Stimulated activated CD8-positive, alpha-beta memory T cell treated with anti-CD3 and anti-CD28 coated beads, Interleukin-12 subunit alpha, Interleukin-12 subunit beta, amount 100 ng/mL, for 24 hours (primary cell): ENCODE measurements around the gene DIAPH3.

Experiments
- DNase-seq: peaks from one replicate; pipeline ENCODE4 v3.0.0-alpha.2; 2020; ENCODE audit errors: extremely low read depth

DIAPH3 gene

GRCh38 chr13:59960683-59961082, 203.0 kb downstream of the DIAPH3 start:
- no peak for DNase-seq

- DNase-seq: no peak
Observed at GRCh38 chr13:59957438-59957837, 206.3 kb downstream of the DIAPH3 start.

GRCh38 chr13:59954601-59955000, 209.1 kb downstream of the DIAPH3 start:
- no peak for DNase-seq

- no peak for DNase-seq
Observed at GRCh38 chr13:59951011-59951410, 212.7 kb downstream of the DIAPH3 start.

GRCh38 chr13:59950266-59950665, 213.5 kb downstream of the DIAPH3 start:
- DNase-seq: no peak

GRCh38 chr13:59948686-59949085, 215.0 kb downstream of the DIAPH3 start:
- DNase-seq: no peak

GRCh38 chr13:59946944-59947343, 216.8 kb downstream of the DIAPH3 start:
- DNase-seq: no peak

- no peak for DNase-seq
Observed at GRCh38 chr13:59931621-59932020, 232.1 kb downstream of the DIAPH3 start.

- no peak for DNase-seq
Observed at GRCh38 chr13:59924256-59924655, 239.5 kb downstream of the DIAPH3 start.

- no peak for DNase-seq
Observed at GRCh38 chr13:59915252-59915651, 248.5 kb downstream of the DIAPH3 start.

- DNase-seq: no peak
Observed at GRCh38 chr13:59914556-59914955, 249.2 kb downstream of the DIAPH3 start.

GRCh38 chr13:59906413-59907049, 257.2 kb downstream of the DIAPH3 start:
- no peak for DNase-seq

GRCh38 chr13:59901191-59901590, 262.5 kb downstream of the DIAPH3 start:
- no peak for DNase-seq

GRCh38 chr13:59898066-59898465, 265.7 kb downstream of the DIAPH3 start:
- no peak for DNase-seq

GRCh38 chr13:59893266-59893665, 270.5 kb downstream of the DIAPH3 start:
- DNase-seq: no peak

- no peak for DNase-seq
Observed at GRCh38 chr13:59891053-59891452, 272.7 kb downstream of the DIAPH3 start.

- DNase-seq: no peak
Observed at GRCh38 chr13:59890054-59890453, 273.7 kb downstream of the DIAPH3 start.

- no peak for DNase-seq
Observed at GRCh38 chr13:59888408-59888807, 275.3 kb downstream of the DIAPH3 start.

- DNase-seq: no peak
Observed at GRCh38 chr13:59885076-59885475, 278.7 kb downstream of the DIAPH3 start.

- no peak for DNase-seq
Observed at GRCh38 chr13:59883885-59884284, 279.8 kb downstream of the DIAPH3 start.

- DNase-seq: no peak
Observed at GRCh38 chr13:59880468-59880867, 283.3 kb downstream of the DIAPH3 start.

GRCh38 chr13:59879281-59879680, 284.4 kb downstream of the DIAPH3 start:
- no peak for DNase-seq

- no peak for DNase-seq
Observed at GRCh38 chr13:59877933-59878332, 285.8 kb downstream of the DIAPH3 start.

- DNase-seq: no peak
Observed at GRCh38 chr13:59874973-59875372, 288.8 kb downstream of the DIAPH3 start.
